AG04449 (cell line): Measurements from ENCODE around the gene HEPN1.

Experiments used
- CTCF ChIA-PET: fragments of 350-600 bp; formaldehyde crosslinking; extraction: SDS; loops from one replicate; lab custom pipeline; 2021; ENCODE audit warnings: antibody characterized with exemption; lab: Yijun Ruan, JAX
- POLR2A ChIA-PET: fragments of 400-600, 350-600 bp; formaldehyde crosslinking; extraction: SDS; loops from one replicate; lab custom pipeline; 2020; ENCODE audit warnings: antibody characterized with exemption, inconsistent platforms; lab: Yijun Ruan, JAX
- DNase-seq: peaks from one replicate; pipeline ENCODE4 v3.0.0-alpha.2; 2010; ENCODE audit warnings: low read depth, low spot score
- H3K4me3 ChIP-seq: 2 replicates; pipeline ENCODE4 v1.5.1; 2011; ENCODE audit warnings: low read depth, mild to moderate bottlenecking, control low read depth, low read length
- CTCF ChIP-seq: IDR thresholded peaks from one replicate; pipeline ENCODE4 v1.5.1; 2011; ENCODE audit warnings: mild to moderate bottlenecking, moderate library complexity, low read length, control low read depth, inconsistent platforms; ENCODE audit not compliant: insufficient read depth; ENCODE audit errors: missing control alignments

Gene HEPN1

GRCh38 chr11:124891373-124891861, 27.6 kb upstream of the HEPN1 start:
- TF ChIP-seq CTCF, result peak; percentile 17
- H3K4me3 ChIP-seq, result no peak overlapping the region
- ChIA-PET POLR2A (interaction anchor here (0.8 kb wide), 1 partner anchor 15 kb away, joined by 3 read pairs; no protein-coding TSS in a partner anchor), CTCF (interaction anchor here (1.1 to 3.7 kb wide), 4 partner anchors 8 to 247 kb away, joined by 3 to 26 read pairs (median 6); no protein-coding TSS in a partner anchor)
- no peak for DNase-seq

GRCh38 chr11:124892146-124892545, 26.9 kb upstream of the HEPN1 start:
- ChIA-PET CTCF (interaction anchor here (0.9 to 3.7 kb wide), 4 partner anchors 10 to 248 kb away, joined by 3 to 26 read pairs (median 3); no protein-coding TSS in a partner anchor), POLR2A (interaction anchor here (0.8 kb wide), 1 partner anchor 16 kb away, joined by 3 read pairs; no protein-coding TSS in a partner anchor)
- DNase-seq, result no peak
- TF ChIP-seq CTCF, result no peak
- H3K4me3 ChIP-seq, result no peak overlapping the region

GRCh38 chr11:124892750-124893454, 26.1 kb upstream of the HEPN1 start:
- DNase-seq, result no peak
- CTCF ChIA-PET, result interaction anchor here (0.9 to 3.7 kb wide), 2 partner anchors 17 to 25 kb away, joined by 3 to 26 read pairs; no protein-coding TSS in a partner anchor
- no peak for TF ChIP-seq CTCF
- POLR2A ChIA-PET, result no interaction called here
- no peak overlapping the region for H3K4me3 ChIP-seq

- POLR2A ChIA-PET, result no interaction called here
- CTCF ChIA-PET, result interaction anchor here (8.6 kb wide), 1 partner anchor 17 kb away, joined by 78 read pairs; no protein-coding TSS in a partner anchor
- TF ChIP-seq CTCF, result no peak
- no peak for DNase-seq
- no peak overlapping the region for H3K4me3 ChIP-seq
Observed at GRCh38 chr11:124893781-124894401, 25.2 kb upstream of the HEPN1 start.

GRCh38 chr11:124894606-124895430, 24.2 kb upstream of the HEPN1 start:
- CTCF ChIA-PET, result interaction anchor here (0.8 to 8.6 kb wide), 3 partner anchors 18 to 248 kb away, joined by 3 to 78 read pairs (median 3); no protein-coding TSS in a partner anchor

More at GRCh38 chr11:124894606-124895430, 24.2 kb upstream of the HEPN1 start:
- no peak overlapping the region for H3K4me3 ChIP-seq
- no peak for TF ChIP-seq CTCF
- DNase-seq, result no peak
- POLR2A ChIA-PET, result no interaction called here
